SK-N-MC (cell line): ENCODE measurements around the gene KRT72.
"Not testable (repeated sequence)": the region's sequence is repeated elsewhere in the genome, so short reads cannot be mapped to it uniquely, and the experiment has no call there.

Experiments
- DNase-seq: peaks from one replicate; pipeline ENCODE4 v3.0.0-alpha.2; 2011; ENCODE audit warnings: low read depth, low spot score
- H3K27ac ChIP-seq: fragments of 200-600 bp; sonication (generic); 2 replicates; pipeline ENCODE4 v1.5.1; 2016; ENCODE audit warnings: mixed run types
- H3K36me3 ChIP-seq: fragments of 200-600 bp; sonication (generic); 2 replicates; pipeline ENCODE4 v1.6.1; 2017; ENCODE audit warnings: antibody characterized with exemption, low read length, mixed read lengths; ENCODE audit not compliant: insufficient read depth
- H3K4me3 ChIP-seq: fragments of 200-600 bp; sonication (generic); 2 replicates; pipeline ENCODE4 v1.5.1; 2016
- H3K9ac ChIP-seq: fragments of 200-600 bp; sonication (generic); 2 replicates; pipeline ENCODE4 v1.8.0; 2017; ENCODE audit warnings: mixed run types, mixed read lengths; ENCODE audit not compliant: insufficient read length
- H3K9me3 ChIP-seq: fragments of 200-600 bp; sonication (generic); 2 replicates; pipeline ENCODE4 v1.6.1; 2017; ENCODE audit warnings: low read depth, mild to moderate bottlenecking, antibody characterized with exemption, low read length, moderate library complexity, mixed read lengths
- EZH2 ChIP-seq: fragments of 200-600 bp; sonication (generic); IDR thresholded peaks from one replicate; pipeline ENCODE4 v1.6.1; 2017; ENCODE audit warnings: antibody characterized with exemption
- FOXP2 ChIP-seq: optimal IDR thresholded peaks from 2 replicates; pipeline ENCODE3; 2011; ENCODE audit warnings: mild to moderate bottlenecking, moderate library complexity; ENCODE audit not compliant: insufficient read depth; ENCODE audit errors: extremely low read length, control extremely low read depth
- POLR2AphosphoS5 ChIP-seq: IDR thresholded peaks from 2 replicates; pipeline ENCODE4 v1.6.1; 2012; ENCODE audit warnings: mild to moderate bottlenecking, low read depth, low read length, borderline replicate concordance

KRT72 gene

DNA sequence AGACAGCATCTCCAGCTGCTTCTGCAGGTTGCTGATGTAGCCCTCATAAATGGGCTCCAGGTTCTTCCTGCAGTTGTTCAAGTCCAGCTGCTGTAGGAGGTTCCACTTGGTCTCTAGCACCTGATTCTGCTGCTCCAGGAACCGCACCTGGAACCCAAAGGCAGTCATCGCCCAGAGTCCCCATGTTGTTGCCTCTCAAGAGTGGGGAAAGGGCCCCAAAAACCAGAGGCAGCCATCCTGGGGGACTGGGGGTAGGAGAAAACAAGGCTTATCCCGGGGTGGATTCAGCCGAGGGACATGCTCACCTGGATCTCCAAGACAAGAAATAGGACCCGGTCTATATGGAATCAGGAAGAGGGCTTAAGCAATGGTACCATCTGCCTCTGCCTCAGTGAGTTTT, 2.3 kb downstream of the KRT72 start:
- no peak overlapping the region for H3K4me3 ChIP-seq
- no peak overlapping the region for H3K9ac ChIP-seq
- no peak overlapping the region for H3K27ac ChIP-seq
- no peaks in the 10 kb centered on the region for H3K9me3 ChIP-seq
- no peak for TF ChIP-seq FOXP2
- no peak for DNase-seq
- no peaks in the 10 kb centered on the region for H3K36me3 ChIP-seq

DNA sequence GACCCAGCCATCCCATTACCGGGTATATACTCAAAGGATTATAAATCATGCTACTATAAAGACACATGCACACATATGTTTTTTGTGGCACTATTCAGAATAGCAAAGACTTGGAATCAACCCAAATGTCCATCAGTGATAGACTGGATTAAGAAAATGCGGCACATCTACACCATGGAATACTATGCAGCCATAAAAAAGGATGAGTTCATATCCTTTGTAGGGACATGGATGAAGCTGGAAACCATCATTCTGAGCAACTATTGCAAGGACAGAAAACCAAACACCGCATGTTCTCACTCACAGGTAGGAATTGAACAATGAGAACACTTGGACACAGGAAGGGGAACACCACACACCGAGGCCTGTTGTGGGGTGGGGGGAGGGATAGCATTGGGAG, 7.0 kb downstream of the KRT72 start:
- not testable (repeated sequence) for H3K4me3 ChIP-seq

DNA sequence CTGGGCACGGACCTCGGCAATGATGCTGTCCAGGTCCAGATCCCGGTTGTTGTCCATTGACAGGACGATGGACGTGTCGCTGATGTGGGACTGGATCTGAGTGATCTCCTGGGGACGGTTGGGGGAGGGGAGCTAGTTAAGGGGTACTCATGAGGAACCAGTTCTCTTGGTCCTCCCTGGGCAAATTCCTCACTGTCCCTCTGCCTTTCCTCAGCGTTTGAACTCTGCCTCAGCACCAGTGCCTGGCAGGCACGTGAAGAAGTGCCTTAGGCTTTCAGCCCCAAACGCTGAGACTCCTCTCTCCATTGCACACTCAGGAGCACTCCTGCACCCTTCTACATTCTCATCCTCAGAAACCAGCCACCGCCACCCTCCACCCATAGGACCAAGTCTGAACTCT, 9.7 kb downstream of the KRT72 start:
- H3K36me3 ChIP-seq, result no peaks in the 10 kb centered on the region
- no peak for TF ChIP-seq FOXP2
- no peak for TF ChIP-seq EZH2
- no peak for TF ChIP-seq POLR2AphosphoS5
- no peaks in the 10 kb centered on the region for H3K9me3 ChIP-seq
- no peak overlapping the region for H3K27ac ChIP-seq
- H3K9ac ChIP-seq, result no peak overlapping the region
- no peak overlapping the region for H3K4me3 ChIP-seq
- no peak for DNase-seq

More for the DNA sequence above, 7.0 kb downstream of the KRT72 start:
- not testable (repeated sequence) for DNase-seq, H3K9ac ChIP-seq, H3K36me3 ChIP-seq, H3K27ac ChIP-seq, H3K9me3 ChIP-seq

DNA sequence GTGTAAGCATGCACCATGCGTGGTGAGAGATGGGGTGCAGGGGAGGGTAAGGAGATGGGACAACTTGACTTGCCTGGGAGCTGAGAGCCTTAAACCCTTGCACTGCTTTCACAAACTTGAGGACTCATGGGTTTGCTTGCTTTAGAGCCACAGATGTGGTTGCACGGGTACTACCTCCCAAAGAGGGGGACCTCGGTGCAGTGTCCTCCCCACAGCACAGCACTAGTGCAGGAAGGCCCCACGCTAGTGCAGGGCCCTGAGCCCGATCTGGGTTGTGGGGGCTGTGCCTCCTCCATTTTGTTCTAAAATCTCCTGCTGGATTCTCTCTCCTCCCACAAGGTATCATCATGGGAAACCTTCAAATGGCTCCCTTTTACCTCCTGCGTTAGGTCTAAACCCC, 11.2 kb downstream of the KRT72 start:
- no peak overlapping the region for H3K9ac ChIP-seq
- DNase-seq, result no peak
- no peak for TF ChIP-seq POLR2AphosphoS5
- TF ChIP-seq FOXP2, result no peak
- no peak for TF ChIP-seq EZH2
- H3K4me3 ChIP-seq, result no peak overlapping the region
- no peaks in the 10 kb centered on the region for H3K9me3 ChIP-seq
- H3K36me3 ChIP-seq, result no peaks in the 10 kb centered on the region
- no peak overlapping the region for H3K27ac ChIP-seq

DNA sequence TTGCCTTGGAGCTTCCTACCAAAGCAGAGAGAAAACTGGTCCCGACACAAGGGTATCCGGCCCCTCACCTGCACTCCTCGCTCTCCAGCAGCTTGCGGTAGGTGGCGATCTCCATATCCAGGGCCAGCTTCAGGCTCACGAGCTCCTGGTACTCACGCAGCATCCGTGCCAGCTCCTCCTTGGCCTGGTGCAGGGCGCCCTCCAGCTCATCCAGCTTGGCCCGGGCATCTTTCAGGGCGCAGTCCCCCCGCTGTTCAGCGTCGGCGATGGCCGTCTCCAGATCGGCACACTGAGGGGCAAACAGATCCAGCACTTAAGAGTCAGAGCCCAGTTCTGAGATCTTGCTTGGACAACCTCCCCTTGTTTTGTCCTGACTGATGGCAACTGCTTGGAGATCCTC, 13.7 kb downstream of the KRT72 start:
- TF ChIP-seq POLR2AphosphoS5 (no peak), EZH2 (no peak), FOXP2 (no peak)
- DNase-seq, result no peak
- no peaks in the 10 kb centered on the region for H3K36me3 ChIP-seq
- no peak overlapping the region for H3K4me3 ChIP-seq
- no peak overlapping the region for H3K27ac ChIP-seq
- H3K9me3 ChIP-seq, result no peaks in the 10 kb centered on the region
- H3K9ac ChIP-seq, result no peak overlapping the region

DNA sequence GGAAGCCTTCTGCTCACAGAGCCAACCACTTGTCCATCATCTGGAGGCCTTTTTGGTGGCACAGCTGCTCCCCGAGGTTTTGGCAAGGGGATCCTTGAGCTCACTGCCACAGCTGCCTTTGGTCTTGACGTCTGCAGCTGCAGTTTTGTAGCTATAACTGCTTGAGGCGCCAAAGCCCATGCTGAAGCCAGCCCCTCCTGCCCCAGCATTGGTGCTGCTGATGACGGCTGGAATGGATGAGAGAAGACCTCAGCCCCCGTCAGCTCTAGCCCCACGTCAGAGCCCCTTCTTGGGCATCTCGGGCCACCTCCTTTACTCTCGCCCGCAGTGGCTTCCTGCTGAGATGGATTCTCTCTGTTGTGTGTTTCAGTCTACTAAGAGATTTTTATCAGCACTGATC, 15.3 kb downstream of the KRT72 start:
- DNase-seq, result no peak
- Histone ChIP-seq H3K27ac (no peak overlapping the region), H3K9ac (no peak overlapping the region), H3K36me3 (no peaks in the 10 kb centered on the region), H3K9me3 (no peaks in the 10 kb centered on the region), H3K4me3 (no peak overlapping the region)
- TF ChIP-seq EZH2 (no peak), FOXP2 (no peak), POLR2AphosphoS5 (no peak)

DNA sequence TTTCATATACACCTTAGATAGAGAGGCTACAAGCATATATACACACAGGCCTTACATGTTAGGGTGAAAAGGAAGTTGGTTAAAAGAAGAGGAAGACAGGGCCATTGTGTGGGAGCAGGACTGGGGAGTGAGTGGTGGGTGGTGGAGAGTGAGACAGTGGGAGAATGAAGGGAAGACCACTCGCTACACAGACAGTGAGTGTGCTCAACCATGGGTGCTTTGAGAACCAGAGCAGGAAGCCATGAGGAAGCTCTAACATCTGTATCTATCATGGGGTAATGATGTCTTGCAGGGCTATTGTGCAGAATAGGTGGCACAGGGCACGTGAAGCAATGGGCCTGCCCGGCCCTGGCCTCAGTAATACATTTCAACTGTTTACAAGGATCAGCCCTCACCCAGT, 16.2 kb downstream of the KRT72 start:
- H3K9ac ChIP-seq, result no peak overlapping the region
- no peak overlapping the region for H3K27ac ChIP-seq
- no peaks in the 10 kb centered on the region for H3K36me3 ChIP-seq
- TF ChIP-seq EZH2, result no peak
- H3K9me3 ChIP-seq, result no peaks in the 10 kb centered on the region
- no peak overlapping the region for H3K4me3 ChIP-seq
- no peak for DNase-seq

DNA sequence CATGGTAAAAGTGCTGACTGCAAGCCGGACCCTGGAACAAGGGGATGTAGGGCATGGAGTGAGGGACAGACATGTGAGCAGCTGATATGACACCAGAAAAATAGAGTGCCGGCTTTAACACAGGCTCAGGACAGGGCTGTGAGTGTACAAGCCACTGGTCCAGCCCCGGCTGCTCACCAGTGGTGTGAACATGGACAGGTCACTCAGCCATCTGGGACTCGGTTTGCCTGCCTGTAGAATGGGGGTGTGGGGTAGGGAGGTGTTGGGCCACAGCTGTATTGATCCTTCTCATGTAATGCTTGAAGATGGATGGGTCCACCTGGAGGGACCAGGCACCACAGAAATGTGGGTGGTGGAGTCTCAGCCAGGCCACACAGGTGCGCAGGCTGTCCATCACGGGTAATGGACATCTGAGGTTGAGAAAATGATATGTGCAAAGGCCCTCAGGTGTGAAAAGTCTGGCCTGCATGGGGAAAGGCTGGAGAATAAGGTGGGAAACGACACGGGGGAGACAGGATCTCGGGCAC, 17.0 kb downstream of the KRT72 start:
- Histone ChIP-seq H3K36me3 (no peaks in the 10 kb centered on the region), H3K27ac (no peak overlapping the region), H3K4me3 (no peak overlapping the region), H3K9me3 (no peaks in the 10 kb centered on the region), H3K9ac (no peak overlapping the region)
- DNase-seq, result no peak
- no peak for TF ChIP-seq FOXP2
- TF ChIP-seq EZH2, result no peak
- TF ChIP-seq POLR2AphosphoS5, result no peak

DNA sequence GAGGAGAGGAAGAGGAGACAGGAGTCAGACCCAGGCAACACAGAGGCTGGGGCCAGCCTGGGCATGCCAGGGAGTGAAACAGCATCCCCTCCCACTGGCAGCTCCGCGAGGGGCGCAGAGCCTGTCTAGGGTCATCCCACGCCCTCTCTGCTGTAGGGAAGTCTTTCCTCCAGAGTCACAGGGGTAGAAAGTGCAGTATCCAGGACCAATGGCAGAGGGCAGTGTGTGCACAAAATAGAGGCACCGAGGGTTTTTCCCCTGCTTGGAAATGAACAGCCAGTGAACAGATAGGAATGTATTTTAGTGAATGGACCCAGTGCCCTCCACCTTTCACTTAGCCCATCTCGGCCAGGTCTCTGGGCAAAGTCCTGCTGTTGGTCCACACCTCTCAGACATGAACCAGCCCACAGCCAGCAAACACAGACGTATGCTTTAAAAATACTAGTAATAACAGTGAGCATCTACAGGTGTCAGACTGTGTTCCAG, 18.2 kb downstream of the KRT72 start:
- no peak for TF ChIP-seq EZH2
- TF ChIP-seq POLR2AphosphoS5, result no peak
- TF ChIP-seq FOXP2, result no peak
- H3K36me3 ChIP-seq, result no peaks in the 10 kb centered on the region
- H3K27ac ChIP-seq, result no peak overlapping the region
- no peak overlapping the region for H3K9ac ChIP-seq
- DNase-seq, result no peak
- no peaks in the 10 kb centered on the region for H3K9me3 ChIP-seq
- H3K4me3 ChIP-seq, result no peak overlapping the region
